A549 (cell line): ENCODE data around the gene MTRFR. TPM values are rescaled to one million over a fixed set of nuclear protein-coding genes. Genes with fewer than 3 reads are reported as not detected.

ENCODE experiments used
- ATAC-seq, 2 experiments: fragments of 200-7000 bp in 1 of 2; fragments of >200 bp in 1 of 2; cut with Nextera tagmentation in 1 of 2; cut with Tn5 transposase in 1 of 2; 3 replicates each; pipeline versions ENCODE4 v1.8.0 to v1.9.1; 2018 to 2020; ENCODE audit warnings: mild to moderate bottlenecking in 1 of 2, moderate library complexity in 1 of 2
- CTCF ChIA-PET: fragments of 300-600 bp; sonication (Branson Sonifier 250); formaldehyde crosslinking; extraction: SDS; loops from one replicate; lab custom pipeline; 2021; ENCODE audit warnings: antibody characterized with exemption, inconsistent platforms; lab: Yijun Ruan, JAX
- POLR2A ChIA-PET: fragments of 350-600 bp; formaldehyde crosslinking; extraction: SDS; loops from one replicate; lab custom pipeline; 2021; ENCODE audit warnings: antibody characterized with exemption, inconsistent platforms; lab: Yijun Ruan, JAX
- DNase-seq, 2 experiments: peaks; one replicate each; pipeline versions ENCODE4 v3.0.0 to v3.0.0-alpha.2; 2011 to 2016; ENCODE audit warnings: low read depth in 1 of 2, low spot score in 1 of 2
- FAIRE-seq: peaks from 2 replicates; lab custom pipeline; 2011; peaks lifted over from hg19 to GRCh38; lab: Jason Lieb, UNC
- H3K27ac ChIP-seq, 2 experiments: fragments of >200 bp; sonication (Bioruptor Twin); formaldehyde crosslinking; 3 replicates each; pipeline ENCODE4 v1.5.1; 2016 to 2017
- H3K4me1 ChIP-seq: fragments of >200 bp; sonication (Bioruptor Twin); formaldehyde crosslinking; 3 replicates; pipeline ENCODE4 v1.6.1; 2016
- H3K4me2 ChIP-seq: fragments of >200 bp; sonication (Bioruptor Twin); formaldehyde crosslinking; 3 replicates; pipeline ENCODE4 v1.6.1; 2016
- H3K4me3 ChIP-seq: fragments of >200 bp; sonication (Bioruptor Twin); formaldehyde crosslinking; 3 replicates; pipeline ENCODE4 v1.5.1; 2016
- H3K9me3 ChIP-seq: fragments of >200 bp; sonication (Bioruptor Twin); formaldehyde crosslinking; 3 replicates; pipeline ENCODE4 v1.6.1; 2016
- BCL3 ChIP-seq: fragments of >200 bp; sonication (Bioruptor Twin); formaldehyde crosslinking; IDR thresholded peaks from 3 replicates; pipeline ENCODE4 v1.6.1; 2016
- BHLHE40 ChIP-seq: IDR thresholded peaks from 2 replicates; pipeline ENCODE4 v1.6.1; 2012; ENCODE audit warnings: low read depth, low read length, inconsistent platforms
- CEBPB ChIP-seq, 2 experiments: fragments of >200 bp in 1 of 2; sonication (Bioruptor Twin) in 1 of 2; formaldehyde crosslinking in 1 of 2; IDR thresholded peaks; 2 replicates each; pipeline ENCODE4 v1.6.1; 2012 to 2016
- CHD4 ChIP-seq: fragments of 200-600 bp; sonication (generic); IDR thresholded peaks from 2 replicates; pipeline ENCODE4 v1.6.1; 2016; ENCODE audit warnings: antibody characterized with exemption, mild to moderate bottlenecking, borderline replicate concordance
- EHMT2 ChIP-seq: fragments of 200-600 bp; sonication (generic); IDR thresholded peaks from 2 replicates; pipeline ENCODE4 v1.6.1; 2016; ENCODE audit warnings: antibody characterized with exemption, low read depth, mild to moderate bottlenecking, moderate library complexity
- ESRRA ChIP-seq: fragments of 150-350 bp; IDR thresholded peaks from 2 replicates; pipeline ENCODE4 v1.6.1; 2014; ENCODE audit warnings: mild to moderate bottlenecking, low read length, borderline replicate concordance
- HDAC2 ChIP-seq: fragments of 200-600 bp; sonication (generic); IDR thresholded peaks from 2 replicates; pipeline ENCODE4 v1.6.1; 2016
- HEYL ChIP-seq: fragments of 250-450 bp; sonication (Bioruptor Pico); IDR thresholded peaks from 2 replicates; pipeline ENCODE4 v1.8.0; 2021; ENCODE audit warnings: mild to moderate bottlenecking, moderate library complexity
- HOXB13 ChIP-seq: fragments of 250-450 bp; sonication (Bioruptor Pico); IDR thresholded peaks from 2 replicates; pipeline ENCODE4 v1.5.0; 2020; ENCODE audit warnings: low read depth, mild to moderate bottlenecking, moderate library complexity
- HOXB5 ChIP-seq: fragments of 250-450 bp; sonication (Bioruptor Pico); IDR thresholded peaks from 2 replicates; pipeline ENCODE4 v1.5.0; 2020; ENCODE audit warnings: mild to moderate bottlenecking, moderate library complexity
- MAFK ChIP-seq: fragments of 450-650 bp; IDR thresholded peaks from 2 replicates; pipeline ENCODE4 v1.6.1; 2014; ENCODE audit not compliant: partially characterized antibody
- PHF8 ChIP-seq: fragments of 200-600 bp; sonication (generic); IDR thresholded peaks from 2 replicates; pipeline ENCODE4 v1.6.1; 2016; ENCODE audit warnings: low read depth, mild to moderate bottlenecking, antibody characterized with exemption, moderate library complexity, borderline replicate concordance
- POLR2A ChIP-seq: IDR thresholded peaks from 2 replicates; pipeline ENCODE4 v1.6.1; 2012; ENCODE audit warnings: mild to moderate bottlenecking, low read length
- POLR2AphosphoS2 ChIP-seq: conservative IDR thresholded peaks from 2 replicates; pipeline ENCODE4 v1.6.1; 2012; ENCODE audit warnings: low read length, improper control_type of control experiment, inconsistent platforms
- RAD21 ChIP-seq, 2 experiments: fragments of >200 bp in 1 of 2; sonication (Bioruptor Twin) in 1 of 2; formaldehyde crosslinking in 1 of 2; IDR thresholded peaks in 1 of 2; conservative IDR thresholded peaks in 1 of 2; 2 replicates in 1 of 2; 3 replicates in 1 of 2; pipeline ENCODE4 v1.6.1; 2012 to 2018; ENCODE audit warnings: inconsistent platforms in 1 of 2
- RARB ChIP-seq: fragments of 250-450 bp; sonication (Bioruptor Pico); IDR thresholded peaks from 2 replicates; pipeline ENCODE4 v1.8.0; 2021; ENCODE audit warnings: mild to moderate bottlenecking, moderate library complexity
- RCOR1 ChIP-seq: fragments of 150-350 bp; IDR thresholded peaks from 2 replicates; pipeline ENCODE4 v1.6.1; 2014; ENCODE audit warnings: antibody characterized with exemption, low read length, low read depth
- RFX5 ChIP-seq: fragments of 450-650 bp; IDR thresholded peaks from 2 replicates; pipeline ENCODE4 v1.7.1; 2014; ENCODE audit warnings: antibody characterized with exemption, mild to moderate bottlenecking, moderate library complexity
- RNF2 ChIP-seq: fragments of 200-600 bp; sonication (generic); IDR thresholded peaks from 2 replicates; pipeline ENCODE4 v1.6.1; 2016; ENCODE audit warnings: low read depth, mild to moderate bottlenecking, antibody characterized with exemption, moderate library complexity, borderline replicate concordance
- SREBF2 ChIP-seq: fragments of 450-650 bp; IDR thresholded peaks from 2 replicates; pipeline ENCODE4 v1.6.1; 2014; ENCODE audit warnings: mild to moderate bottlenecking, moderate library complexity
- TFCP2L1 ChIP-seq: fragments of 250-450 bp; sonication (Bioruptor Pico); IDR thresholded peaks from 2 replicates; pipeline ENCODE4 v1.5.0; 2021; ENCODE audit warnings: mild to moderate bottlenecking
- TP53 ChIP-seq: fragments of 250-450 bp; sonication (Bioruptor Pico); IDR thresholded peaks from 2 replicates; pipeline ENCODE4 v1.5.0; 2021; ENCODE audit warnings: mild to moderate bottlenecking, moderate library complexity
- ZC3H11A ChIP-seq: fragments of 450-650 bp; IDR thresholded peaks from 2 replicates; pipeline ENCODE4 v1.6.1; 2014; ENCODE audit warnings: antibody characterized with exemption, mild to moderate bottlenecking
- ZFP36 ChIP-seq: fragments of 450-650 bp; IDR thresholded peaks from 2 replicates; pipeline ENCODE4 v1.6.1; 2014; ENCODE audit warnings: borderline replicate concordance; ENCODE audit not compliant: partially characterized antibody
- ZNF302 ChIP-seq: fragments of 250-450 bp; sonication (Bioruptor Pico); IDR thresholded peaks from 2 replicates; pipeline ENCODE4 v1.9.0; 2021; ENCODE audit warnings: inconsistent platforms, mild to moderate bottlenecking, moderate library complexity
- ZSCAN20 ChIP-seq: fragments of 250-450 bp; sonication (Bioruptor Pico); IDR thresholded peaks from 2 replicates; pipeline ENCODE4 v1.8.0; 2022; ENCODE audit warnings: mild to moderate bottlenecking, moderate library complexity
- WGBS: methylation state at CpG from one replicate; pipeline ENCODE4 v1.1.6; 2017; ENCODE audit errors: missing lambda C conversion rate; 5-methylcytosine and 5-hydroxymethylcytosine counted together
- polyA plus RNA-seq, 4 experiments: library from polyadenylated mRNA; depleted of rRNA in 3 of 4; stranded (reverse); fragments of >200 nt; fragmentation: RNase III in 1 of 4; extraction: RNeasy Plus Mini Kit Qiagen cat#74134 plus additional on column Dnase treatment in 1 of 4; gene quantifications; 2 replicates in 3 of 4; 3 replicates in 1 of 4; pipeline ENCODE4 v1.2.3, GENCODE V29; 2011 to 2017
- TF ChIP-seq, protein P1 (sequence below): fragments of 250-450 bp; sonication (Bioruptor Pico); IDR thresholded peaks from 2 replicates; pipeline ENCODE4 v1.5.0; 2020; ENCODE audit warnings: low read depth, mild to moderate bottlenecking, moderate library complexity
- TF ChIP-seq, protein P2 (sequence below): fragments of >200 bp; sonication (Bioruptor Twin); formaldehyde crosslinking; IDR thresholded peaks from 3 replicates; pipeline ENCODE4 v1.5.1; 2016
- TF ChIP-seq, protein P3 (sequence below): IDR thresholded peaks from 2 replicates; pipeline ENCODE4 v1.6.1; 2012; ENCODE audit warnings: low read depth, borderline replicate concordance

MTRFR gene
- polyA plus RNA-seq, 2 of the 4 experiments (the other 2 are of a cell fraction) = 15.5 to 25.2 TPM

GRCh38 chr12:123282111-123282510 lies 48.9 kb downstream of the MTRFR start:
- ChIA-PET POLR2A (no interaction called here), CTCF (interaction anchor here (0.5 to 1.6 kb wide), 2 partner anchors 12 to 306 kb away, joined by 3 to 5 read pairs; no protein-coding TSS in a partner anchor)
- H3K27ac ChIP-seq = no peak overlapping the region
- no peak for DNase-seq
- no peaks in the 10 kb centered on the region for H3K9me3 ChIP-seq
- ATAC-seq = no peak
- no peaks in the 10 kb centered on the region for H3K4me1 ChIP-seq
- 93% methylated on average over 10 of the region's 10 CpGs for WGBS
- H3K4me3 ChIP-seq = no peak overlapping the region
- H3K4me2 ChIP-seq = no peak overlapping the region
- FAIRE-seq = no peak
- TF ChIP-seq BCL3 = no peak
- no peak for TF ChIP-seq POLR2AphosphoS2
- TF ChIP-seq HOXB13 (CRISPR knock-in tag) = no peak
- no peak for TF ChIP-seq ZNF302
- no peak for TF ChIP-seq POLR2A
- no peak for TF ChIP-seq TP53 (CRISPR knock-in tag)
- no peak for TF ChIP-seq PHF8
- TF ChIP-seq CEBPB (IDR thresholded peaks at IDR 0.05) = no peak
- TF ChIP-seq RFX5 = no peak
- no peak for TF ChIP-seq EHMT2
- TF ChIP-seq CHD4 = no peak
- TF ChIP-seq RNF2 = no peak
- no peak for TF ChIP-seq BHLHE40
- no peak for TF ChIP-seq RAD21 (conservative IDR thresholded peaks at IDR 0.05 in 1 of 2, IDR thresholded peaks at IDR 0.05 in 1 of 2)
- TF ChIP-seq, protein P1, sequence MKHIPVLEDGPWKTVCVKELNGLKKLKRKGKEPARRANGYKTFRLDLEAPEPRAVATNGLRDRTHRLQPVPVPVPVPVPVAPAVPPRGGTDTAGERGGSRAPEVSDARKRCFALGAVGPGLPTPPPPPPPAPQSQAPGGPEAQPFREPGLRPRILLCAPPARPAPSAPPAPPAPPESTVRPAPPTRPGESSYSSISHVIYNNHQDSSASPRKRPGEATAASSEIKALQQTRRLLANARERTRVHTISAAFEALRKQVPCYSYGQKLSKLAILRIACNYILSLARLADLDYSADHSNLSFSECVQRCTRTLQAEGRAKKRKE (CRISPR knock-in tag) = no peak
- TF ChIP-seq, all 56 proteins: peak for 0

- CTCF ChIA-PET = interaction anchor here (1.6 kb wide), 1 partner anchor 11 kb away, joined by 5 read pairs; no protein-coding TSS in a partner anchor
- no peak for TF ChIP-seq HDAC2
- DNase-seq = no peak
- Histone ChIP-seq H3K4me1 (no peaks in the 10 kb centered on the region), H3K9me3 (no peaks in the 10 kb centered on the region), H3K4me2 (no peak overlapping the region), H3K4me3 (no peak overlapping the region), H3K27ac (no peak overlapping the region)
- no peak for ATAC-seq
- POLR2A ChIA-PET = interaction anchor here (0.6 kb wide), 1 partner anchor 450 kb away, joined by 3 read pairs; no protein-coding TSS in a partner anchor
- no peak for FAIRE-seq
- WGBS = 83% methylated on average over 8 of the region's 8 CpGs
These were observed 50.2 kb downstream of the MTRFR start for GRCh38 chr12:123283461-123283860.

DNA sequence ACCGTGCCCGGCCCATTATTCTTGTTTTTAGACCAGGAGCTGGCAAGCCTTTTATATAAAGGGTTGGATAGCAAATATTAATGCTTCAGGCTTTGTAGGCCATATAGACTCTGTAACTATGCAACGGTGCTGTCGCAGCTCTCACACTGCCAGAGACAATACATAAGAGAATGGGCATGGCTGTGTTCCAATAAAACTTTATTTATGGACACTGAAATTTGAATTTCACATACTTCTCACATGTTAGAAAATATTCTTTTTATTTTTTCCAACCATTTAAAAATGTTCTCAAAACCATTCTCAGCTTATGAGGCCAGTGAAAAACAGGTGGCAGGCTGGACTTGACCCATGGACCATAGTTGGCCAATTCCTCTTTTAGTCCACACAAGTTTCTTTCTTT lies 51.4 kb downstream of the MTRFR start:
- FAIRE-seq (no peak), ATAC-seq (no peak), DNase-seq (no peak)
- ChIA-PET POLR2A (no interaction called here), CTCF (interaction anchor here (0.7 to 1.4 kb wide), 2 partner anchors 14 to 99 kb away, joined by 3 read pairs; partner anchors contain the start of gene KMT5A)
- Histone ChIP-seq H3K4me1 (no peaks in the 10 kb centered on the region), H3K27ac (no peak overlapping the region), H3K4me2 (no peak overlapping the region), H3K9me3 (no peaks in the 10 kb centered on the region), H3K4me3 (no peak overlapping the region)
- WGBS = 97% methylated on average over 4 of the region's 4 CpGs
- TF ChIP-seq ZC3H11A (no peak), TFCP2L1 (CRISPR knock-in tag) (no peak), HOXB5 (CRISPR knock-in tag) (no peak), MAFK (no peak), HEYL (CRISPR knock-in tag) (no peak), RAD21 (conservative IDR thresholded peaks at IDR 0.05 in 1 of 2, IDR thresholded peaks at IDR 0.05 in 1 of 2) (no peak), SREBF2 (no peak), ZNF302 (no peak), ESRRA (no peak), RARB (no peak), RCOR1 (no peak), HOXB13 (CRISPR knock-in tag) (no peak), EHMT2 (no peak), RFX5 (no peak), ZFP36 (no peak), CEBPB (IDR thresholded peaks at IDR 0.05) (no peak), ZSCAN20 (no peak)
- TF ChIP-seq, protein P2, sequence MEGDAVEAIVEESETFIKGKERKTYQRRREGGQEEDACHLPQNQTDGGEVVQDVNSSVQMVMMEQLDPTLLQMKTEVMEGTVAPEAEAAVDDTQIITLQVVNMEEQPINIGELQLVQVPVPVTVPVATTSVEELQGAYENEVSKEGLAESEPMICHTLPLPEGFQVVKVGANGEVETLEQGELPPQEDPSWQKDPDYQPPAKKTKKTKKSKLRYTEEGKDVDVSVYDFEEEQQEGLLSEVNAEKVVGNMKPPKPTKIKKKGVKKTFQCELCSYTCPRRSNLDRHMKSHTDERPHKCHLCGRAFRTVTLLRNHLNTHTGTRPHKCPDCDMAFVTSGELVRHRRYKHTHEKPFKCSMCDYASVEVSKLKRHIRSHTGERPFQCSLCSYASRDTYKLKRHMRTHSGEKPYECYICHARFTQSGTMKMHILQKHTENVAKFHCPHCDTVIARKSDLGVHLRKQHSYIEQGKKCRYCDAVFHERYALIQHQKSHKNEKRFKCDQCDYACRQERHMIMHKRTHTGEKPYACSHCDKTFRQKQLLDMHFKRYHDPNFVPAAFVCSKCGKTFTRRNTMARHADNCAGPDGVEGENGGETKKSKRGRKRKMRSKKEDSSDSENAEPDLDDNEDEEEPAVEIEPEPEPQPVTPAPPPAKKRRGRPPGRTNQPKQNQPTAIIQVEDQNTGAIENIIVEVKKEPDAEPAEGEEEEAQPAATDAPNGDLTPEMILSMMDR = no peak
- TF ChIP-seq, protein P3, sequence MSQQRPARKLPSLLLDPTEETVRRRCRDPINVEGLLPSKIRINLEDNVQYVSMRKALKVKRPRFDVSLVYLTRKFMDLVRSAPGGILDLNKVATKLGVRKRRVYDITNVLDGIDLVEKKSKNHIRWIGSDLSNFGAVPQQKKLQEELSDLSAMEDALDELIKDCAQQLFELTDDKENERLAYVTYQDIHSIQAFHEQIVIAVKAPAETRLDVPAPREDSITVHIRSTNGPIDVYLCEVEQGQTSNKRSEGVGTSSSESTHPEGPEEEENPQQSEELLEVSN = no peak
